ENCODE measurements around the gene CAMK2A. TPM values are rescaled to one million over a fixed set of nuclear protein-coding genes. Genes with fewer than 3 reads are reported as not detected.

CAMK2A gene
- total RNA-seq, 2 donors from 2014 or later: 4.9 to 18.2 TPM

DNA sequence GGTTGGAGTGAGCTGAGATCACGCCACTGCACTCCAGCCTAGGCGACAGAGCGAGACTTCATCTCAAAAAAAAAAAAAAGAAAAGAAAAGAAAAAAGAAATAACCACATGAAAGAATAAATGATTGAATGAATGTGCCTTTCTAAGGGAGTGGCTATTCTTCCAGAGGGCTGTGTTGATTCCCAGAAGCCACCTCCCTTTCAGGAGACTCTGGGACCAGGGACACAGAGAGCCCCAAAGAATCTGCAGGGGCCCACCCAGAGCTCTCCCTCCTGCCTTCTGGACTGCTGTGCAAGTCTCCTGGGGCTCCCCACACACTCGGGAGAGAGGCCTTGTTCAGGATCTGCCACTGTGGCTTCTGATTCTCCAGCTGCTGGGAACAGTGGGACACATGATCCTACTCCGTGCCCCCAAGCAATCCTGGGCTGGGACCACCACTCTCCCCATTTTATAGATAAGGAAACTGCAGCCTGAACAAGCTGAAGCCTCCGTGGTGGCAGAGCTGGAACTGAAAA is 23.6 kb downstream of the CAMK2A start:
- Histone ChIP-seq H3K27me3 (no peaks in the 10 kb centered on the region), H3K36me3 (no peaks in the 10 kb centered on the region), H3K4me1 (peaks cover 0 to 12% of the 10 kb centered on the region in 2 donors), H3K4me3 (no peak overlapping the region), H3K9me3 (no peaks in the 10 kb centered on the region), H3K27ac (no peak overlapping the region)
- TF ChIP-seq, protein P1, sequence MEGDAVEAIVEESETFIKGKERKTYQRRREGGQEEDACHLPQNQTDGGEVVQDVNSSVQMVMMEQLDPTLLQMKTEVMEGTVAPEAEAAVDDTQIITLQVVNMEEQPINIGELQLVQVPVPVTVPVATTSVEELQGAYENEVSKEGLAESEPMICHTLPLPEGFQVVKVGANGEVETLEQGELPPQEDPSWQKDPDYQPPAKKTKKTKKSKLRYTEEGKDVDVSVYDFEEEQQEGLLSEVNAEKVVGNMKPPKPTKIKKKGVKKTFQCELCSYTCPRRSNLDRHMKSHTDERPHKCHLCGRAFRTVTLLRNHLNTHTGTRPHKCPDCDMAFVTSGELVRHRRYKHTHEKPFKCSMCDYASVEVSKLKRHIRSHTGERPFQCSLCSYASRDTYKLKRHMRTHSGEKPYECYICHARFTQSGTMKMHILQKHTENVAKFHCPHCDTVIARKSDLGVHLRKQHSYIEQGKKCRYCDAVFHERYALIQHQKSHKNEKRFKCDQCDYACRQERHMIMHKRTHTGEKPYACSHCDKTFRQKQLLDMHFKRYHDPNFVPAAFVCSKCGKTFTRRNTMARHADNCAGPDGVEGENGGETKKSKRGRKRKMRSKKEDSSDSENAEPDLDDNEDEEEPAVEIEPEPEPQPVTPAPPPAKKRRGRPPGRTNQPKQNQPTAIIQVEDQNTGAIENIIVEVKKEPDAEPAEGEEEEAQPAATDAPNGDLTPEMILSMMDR (IDR thresholded peaks at IDR 0.05): no peak
- no peak for DNase-seq (ENCODE audit: low spot score)

DNA sequence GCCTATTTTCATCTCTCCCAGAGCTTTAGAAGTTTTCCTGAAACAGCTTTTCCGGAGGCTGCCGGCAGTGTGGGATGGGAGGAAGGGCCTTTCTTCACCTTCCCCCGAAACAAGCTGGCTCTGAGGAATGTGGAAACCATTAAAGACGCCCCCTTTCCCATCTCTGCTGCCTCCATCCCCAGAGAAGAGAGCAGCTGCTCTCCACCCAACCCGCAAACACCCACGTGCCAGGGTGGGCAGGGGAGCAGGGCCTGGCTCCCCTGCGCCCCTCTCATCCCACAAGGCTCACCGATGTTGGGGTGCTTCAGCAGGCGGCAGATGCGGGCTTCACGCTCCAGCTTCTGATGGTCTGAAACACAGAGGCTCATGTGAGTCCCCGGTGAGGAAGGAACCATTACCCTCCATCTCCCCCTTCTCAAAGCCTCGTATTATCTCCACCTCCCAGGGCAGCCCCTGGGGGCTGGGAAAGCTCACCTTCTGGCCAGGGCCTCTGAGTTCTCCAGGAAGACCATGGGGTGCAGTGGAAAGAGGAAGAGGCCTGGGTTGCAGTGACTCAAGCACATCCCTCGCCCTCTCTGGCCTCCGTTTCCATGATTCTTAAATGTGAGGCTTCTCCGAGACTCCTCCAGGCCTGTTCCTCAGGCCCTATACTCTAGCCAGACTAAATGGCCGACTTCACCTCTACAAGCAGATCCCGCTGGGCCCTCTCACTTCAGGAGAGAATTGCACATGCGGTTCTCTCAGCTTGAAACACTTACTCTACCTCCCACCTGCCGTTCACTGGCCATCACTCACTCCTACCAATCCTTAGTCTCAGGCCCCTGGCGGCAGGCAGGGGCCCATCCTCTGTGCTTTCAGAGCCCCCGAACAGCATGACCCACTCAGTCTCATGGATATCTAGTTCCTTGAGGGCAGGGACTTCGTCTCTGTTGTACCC is 24.6 kb downstream of the CAMK2A start:
- no peak overlapping the region for H3K27ac ChIP-seq
- no peak overlapping the region for H3K4me3 ChIP-seq
- peaks cover 0 to 12% of the 10 kb centered on the region in 2 donors for H3K4me1 ChIP-seq
- TF ChIP-seq, protein P1 (IDR thresholded peaks at IDR 0.05): no peak
- no peaks in the 10 kb centered on the region for H3K27me3 ChIP-seq
- H3K36me3 ChIP-seq: no peaks in the 10 kb centered on the region
- no peaks in the 10 kb centered on the region for H3K9me3 ChIP-seq
- no peak for DNase-seq (ENCODE audit: low spot score)

DNA sequence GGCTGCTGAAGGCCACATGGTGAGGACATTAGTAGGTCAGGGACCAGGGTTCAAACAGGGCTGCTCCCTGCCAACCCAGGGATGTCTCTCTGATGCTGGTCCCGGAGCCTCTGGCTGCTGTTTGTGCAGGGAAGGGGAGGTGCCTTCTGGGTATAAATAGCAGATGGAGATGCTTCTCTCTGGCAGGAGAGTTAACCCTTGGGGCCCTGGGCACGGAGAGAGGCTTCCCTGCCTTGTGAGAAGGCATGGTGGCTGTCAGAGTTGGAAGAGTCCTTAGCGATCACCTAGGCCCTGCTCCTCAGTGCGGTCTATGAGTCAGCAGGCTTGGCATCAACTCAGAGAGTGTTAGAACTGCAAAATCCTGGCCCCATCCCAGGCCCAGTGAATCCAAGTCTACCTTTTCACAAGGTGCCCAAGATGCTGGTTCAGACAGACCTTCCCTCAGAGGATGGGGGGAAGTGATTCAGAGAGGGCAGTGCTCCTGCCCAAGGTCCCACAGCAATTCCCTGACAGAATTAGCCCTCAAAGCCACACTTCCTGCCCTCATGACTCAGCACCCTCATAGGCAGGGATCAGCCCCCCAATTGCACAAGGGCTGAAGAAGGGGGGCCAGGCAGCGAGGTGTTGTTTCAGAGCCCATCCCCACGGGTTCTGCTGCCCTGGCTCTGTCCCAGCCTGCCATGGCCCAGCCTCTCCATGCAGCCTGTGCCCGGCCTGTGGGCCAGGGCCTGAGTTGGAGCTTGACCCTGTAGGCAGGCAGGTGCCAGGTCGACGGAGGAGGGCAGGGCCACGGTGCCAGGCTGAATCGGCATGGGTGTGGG is 25.6 kb downstream of the CAMK2A start:
- H3K36me3 ChIP-seq: no peaks in the 10 kb centered on the region
- H3K27ac ChIP-seq: no peak overlapping the region
- H3K27me3 ChIP-seq: no peaks in the 10 kb centered on the region
- DNase-seq (ENCODE audit: low spot score): no peak
- H3K4me3 ChIP-seq: no peak overlapping the region
- TF ChIP-seq, protein P1 (IDR thresholded peaks at IDR 0.05): no peak
- peaks cover 0 to 12% of the 10 kb centered on the region in 2 donors for H3K4me1 ChIP-seq
- H3K9me3 ChIP-seq: no peaks in the 10 kb centered on the region

DNA sequence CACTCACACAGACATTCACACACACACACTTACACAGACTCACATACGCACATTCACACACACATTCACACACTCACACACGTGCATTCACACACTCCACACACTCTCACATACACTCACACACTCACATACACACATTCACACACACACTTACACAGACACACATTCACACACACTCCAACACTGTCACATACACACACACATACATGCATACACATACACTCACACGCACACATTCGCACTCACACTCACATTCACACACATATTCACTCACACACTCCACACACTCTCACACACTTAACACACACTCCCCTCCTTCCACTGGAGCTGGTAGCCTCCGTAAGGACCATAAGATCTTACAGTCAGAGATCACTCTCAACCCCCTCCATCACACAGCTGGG is 26.2 kb downstream of the CAMK2A start:
- Histone ChIP-seq H3K9me3 (no peaks in the 10 kb centered on the region), H3K4me1 (peaks cover 0 to 12% of the 10 kb centered on the region in 2 donors), H3K36me3 (no peaks in the 10 kb centered on the region), H3K27me3 (no peaks in the 10 kb centered on the region), H3K4me3 (no peak overlapping the region), H3K27ac (no peak overlapping the region)
- DNase-seq (ENCODE audit: low spot score): no peak
- TF ChIP-seq, protein P1 (IDR thresholded peaks at IDR 0.05): no peak

DNA sequence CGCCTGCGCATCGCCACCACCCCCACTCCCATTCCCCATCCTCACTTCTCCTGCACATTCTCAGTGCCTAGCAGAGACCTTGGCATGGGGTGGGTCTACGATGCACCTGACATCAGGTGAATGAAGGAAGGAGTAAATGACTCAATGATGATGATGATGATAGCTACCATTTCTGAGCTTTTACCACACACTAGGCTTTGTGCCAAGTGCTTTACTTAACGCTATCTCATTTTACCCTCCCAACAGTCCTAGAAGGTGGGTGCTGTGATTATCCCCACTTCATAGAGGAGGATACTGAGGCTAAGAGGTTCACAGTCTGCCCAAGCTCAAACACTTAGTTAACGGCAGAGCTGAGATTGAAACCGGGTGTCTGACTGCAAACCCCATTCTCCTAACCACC is 27.1 kb downstream of the CAMK2A start:
- H3K27ac ChIP-seq: no peak overlapping the region
- DNase-seq (ENCODE audit: low spot score): no peak

More for the DNA sequence above, 27.1 kb downstream of the CAMK2A start:
- Histone ChIP-seq H3K4me3 (no peak overlapping the region), H3K36me3 (no peaks in the 10 kb centered on the region), H3K27me3 (no peaks in the 10 kb centered on the region), H3K4me1 (peaks cover 0 to 12% of the 10 kb centered on the region in 2 donors), H3K9me3 (no peaks in the 10 kb centered on the region)
- TF ChIP-seq, protein P1 (IDR thresholded peaks at IDR 0.05): no peak
